Nephron (organoid): ENCODE results near the gene VSX2.

Source experiments
- H3K27ac Mint-ChIP-seq, 3 experiments: 2 replicates each; pipeline ENCODE4 v1.8.0; 2020; ENCODE audit warnings: mixed read lengths in 3 of 3, mild to moderate bottlenecking in 2 of 3, moderate library complexity in 1 of 3
- H3K27me3 Mint-ChIP-seq: 2 replicates; pipeline ENCODE4 v1.8.0; 2021; ENCODE audit warnings: low read depth, mild to moderate bottlenecking, moderate library complexity, mixed read lengths
- H3K36me3 Mint-ChIP-seq: 2 replicates; pipeline ENCODE4 v1.8.0; 2020; ENCODE audit warnings: low read depth, mixed read lengths
- H3K4me1 Mint-ChIP-seq: 2 replicates; pipeline ENCODE4 v1.8.0; 2020; ENCODE audit warnings: mixed read lengths
- H3K4me3 Mint-ChIP-seq, 3 experiments: 2 replicates each; pipeline ENCODE4 v1.8.0; 2020; ENCODE audit warnings: mild to moderate bottlenecking in 3 of 3, mixed read lengths in 3 of 3, moderate library complexity in 2 of 3
- H3K9me3 Mint-ChIP-seq: 2 replicates; pipeline ENCODE4 v1.8.0; 2020; ENCODE audit warnings: mixed read lengths
- CTCF ChIP-seq, 3 experiments: fragments of 200-600 bp; sonication (generic); IDR thresholded peaks; one replicate each; pipeline ENCODE4 v1.5.0; 2021; ENCODE audit warnings: antibody characterized with exemption in 3 of 3; ENCODE audit not compliant: unreplicated experiment in 3 of 3

VSX2 gene

GRCh38 chr14:74202113-74202512 is 37.1 kb upstream of the VSX2 start:
- Mint-ChIP-seq H3K27ac (no peak overlapping the region), H3K27me3 (peaks cover 9% of the 10 kb centered on the region), H3K4me1 (peaks cover 6% of the 10 kb centered on the region), H3K4me3 (no peak overlapping the region), H3K9me3 (no peaks in the 10 kb centered on the region), H3K36me3 (peaks cover 23% of the 10 kb centered on the region)
- TF ChIP-seq CTCF (IDR thresholded peaks at IDR 0.05; ENCODE audit: unreplicated experiment in 3 of 3): no peak

- Mint-ChIP-seq H3K27ac (no peak overlapping the region), H3K27me3 (peaks cover 18% of the 10 kb centered on the region), H3K9me3 (no peaks in the 10 kb centered on the region), H3K36me3 (peaks cover 23% of the 10 kb centered on the region), H3K4me1 (peaks cover 6% of the 10 kb centered on the region), H3K4me3 (no peak overlapping the region)
- TF ChIP-seq CTCF (IDR thresholded peaks at IDR 0.05; ENCODE audit: unreplicated experiment in 3 of 3): no peak
Observed at GRCh38 chr14:74203639-74204038, 35.6 kb upstream of the VSX2 start.

- no peak overlapping the region for H3K4me3 Mint-ChIP-seq
- no peak for TF ChIP-seq CTCF (IDR thresholded peaks at IDR 0.05; ENCODE audit: unreplicated experiment in 3 of 3)
- H3K9me3 Mint-ChIP-seq: no peaks in the 10 kb centered on the region
- peaks cover 15% of the 10 kb centered on the region for H3K36me3 Mint-ChIP-seq
- H3K27me3 Mint-ChIP-seq: peaks cover 26% of the 10 kb centered on the region
- peak overlapping the region in 1 of 3 experiments; percentile 12 for H3K27ac Mint-ChIP-seq
- peaks cover 6% of the 10 kb centered on the region for H3K4me1 Mint-ChIP-seq
Observed at GRCh38 chr14:74204491-74204890, 34.8 kb upstream of the VSX2 start.

GRCh38 chr14:74205882-74206281 is 33.4 kb upstream of the VSX2 start:
- H3K27ac Mint-ChIP-seq: no peak overlapping the region
- H3K4me3 Mint-ChIP-seq: no peak overlapping the region
- H3K4me1 Mint-ChIP-seq: peaks cover 6% of the 10 kb centered on the region
- peaks cover 5% of the 10 kb centered on the region for H3K36me3 Mint-ChIP-seq
- TF ChIP-seq CTCF (IDR thresholded peaks at IDR 0.05; ENCODE audit: unreplicated experiment in 3 of 3): no peak
- H3K27me3 Mint-ChIP-seq: peaks cover 26% of the 10 kb centered on the region
- no peaks in the 10 kb centered on the region for H3K9me3 Mint-ChIP-seq

- Mint-ChIP-seq H3K9me3 (no peaks in the 10 kb centered on the region), H3K4me3 (no peak overlapping the region), H3K27ac (no peak overlapping the region), H3K36me3 (no peaks in the 10 kb centered on the region), H3K4me1 (peaks cover 6% of the 10 kb centered on the region), H3K27me3 (peaks cover 27% of the 10 kb centered on the region)
- no peak for TF ChIP-seq CTCF (IDR thresholded peaks at IDR 0.05; ENCODE audit: unreplicated experiment in 3 of 3)
Observed at GRCh38 chr14:74207943-74208342, 31.3 kb upstream of the VSX2 start.

- no peak overlapping the region for H3K4me3 Mint-ChIP-seq
- no peaks in the 10 kb centered on the region for H3K36me3 Mint-ChIP-seq
- no peak overlapping the region for H3K27ac Mint-ChIP-seq
- H3K27me3 Mint-ChIP-seq: peaks cover 30% of the 10 kb centered on the region
- H3K9me3 Mint-ChIP-seq: no peaks in the 10 kb centered on the region
- no peak for TF ChIP-seq CTCF (IDR thresholded peaks at IDR 0.05; ENCODE audit: unreplicated experiment in 3 of 3)
- H3K4me1 Mint-ChIP-seq: peaks cover 6% of the 10 kb centered on the region
Observed at GRCh38 chr14:74208642-74209041, 30.6 kb upstream of the VSX2 start.
